Left renal cortex interstitium (tissue), 4 donors: Measurements from ENCODE around the gene IBA57. TPM values are rescaled to one million over a fixed set of nuclear protein-coding genes. Genes with fewer than 3 reads are reported as not detected.

Experiments used
- DNase-seq, 4 donors: peaks; one replicate each; pipeline ENCODE4 v3.0.0-alpha.2; 2013; ENCODE audit warnings: low read depth in 4 of 4, low spot score in 2 of 4, missing footprints in 1 of 4
- polyA plus RNA-seq, 4 donors: library from polyadenylated mRNA; unstranded; fragments of 120-200 nt; gene quantifications; one replicate each; pipeline ENCODE4 v1.2.1, GENCODE V29; 2013; ENCODE audit not compliant: insufficient read length in 4 of 4

Gene IBA57
- polyA plus RNA-seq: 1 to 10 TPM; 4.1 to 6.6 (median 5.8) TPM

GRCh38 chr1:228165372-228166169 lies at the start of gene IBA57:
TSS of gene IBA57 (plus strand) at chr1:228165804. CDS start at chr1:228165817, 13 bp downstream.
- DNase-seq: peak; percentile 81 to 96 (median 94)

GRCh38 chr1:228117335-228117734 lies 48.3 kb upstream of the IBA57 start:
- DNase-seq: no peak

GRCh38 chr1:228118040-228118439 lies 47.6 kb upstream of the IBA57 start:
- no peak for DNase-seq

GRCh38 chr1:228120351-228120750 lies 45.3 kb upstream of the IBA57 start:
- no peak for DNase-seq

- no peak for DNase-seq
These were observed 44.6 kb upstream of the IBA57 start for GRCh38 chr1:228120857-228121489.

- no peak for DNase-seq
These were observed 42.6 kb upstream of the IBA57 start for GRCh38 chr1:228122921-228123441.

GRCh38 chr1:228123505-228123904 lies 42.1 kb upstream of the IBA57 start:
- no peak for DNase-seq

GRCh38 chr1:228125185-228125584 lies 40.4 kb upstream of the IBA57 start:
- no peak for DNase-seq

- no peak for DNase-seq
These were observed 33.8 kb upstream of the IBA57 start for GRCh38 chr1:228131766-228132165.

GRCh38 chr1:228134591-228134990 lies 31.0 kb upstream of the IBA57 start:
- no peak for DNase-seq

- DNase-seq: no peak
These were observed 28.7 kb upstream of the IBA57 start for GRCh38 chr1:228136901-228137300.

- no peak for DNase-seq
These were observed 26.1 kb upstream of the IBA57 start for GRCh38 chr1:228139406-228139930.

- DNase-seq: peak; percentile 89 to 95 (median 94)
These were observed 25.5 kb upstream of the IBA57 start, which contains the start of gene GUK1 for GRCh38 chr1:228139931-228140723. TSS of gene GUK1 (plus strand) at chr1:228140279. CDS start at chr1:228140303, 24 bp downstream.

- no peak for DNase-seq
These were observed 24.8 kb upstream of the IBA57 start for GRCh38 chr1:228140724-228141225.

GRCh38 chr1:228141226-228142044 lies 24.2 kb upstream of the IBA57 start:
- DNase-seq: no peak

- no peak for DNase-seq
These were observed 23.4 kb upstream of the IBA57 start for GRCh38 chr1:228142155-228142691.

GRCh38 chr1:228142701-228143136 lies 22.9 kb upstream of the IBA57 start:
- DNase-seq: no peak

- no peak for DNase-seq
These were observed 22.0 kb upstream of the IBA57 start for GRCh38 chr1:228143480-228144192.
